ENCODE measurements around the gene CLEC10A. TPM values are rescaled to one million over a fixed set of nuclear protein-coding genes. Genes with fewer than 3 reads are reported as not detected.

CLEC10A gene
- 3.1 TPM in 2 replicates for total RNA-seq

GRCh38 chr17:7079581-7080455, at the start of gene CLEC10A:
CLEC10A (minus strand) TSS chr17:7080251; CDS start chr17:7078812, 1,439 bp downstream.

DNA sequence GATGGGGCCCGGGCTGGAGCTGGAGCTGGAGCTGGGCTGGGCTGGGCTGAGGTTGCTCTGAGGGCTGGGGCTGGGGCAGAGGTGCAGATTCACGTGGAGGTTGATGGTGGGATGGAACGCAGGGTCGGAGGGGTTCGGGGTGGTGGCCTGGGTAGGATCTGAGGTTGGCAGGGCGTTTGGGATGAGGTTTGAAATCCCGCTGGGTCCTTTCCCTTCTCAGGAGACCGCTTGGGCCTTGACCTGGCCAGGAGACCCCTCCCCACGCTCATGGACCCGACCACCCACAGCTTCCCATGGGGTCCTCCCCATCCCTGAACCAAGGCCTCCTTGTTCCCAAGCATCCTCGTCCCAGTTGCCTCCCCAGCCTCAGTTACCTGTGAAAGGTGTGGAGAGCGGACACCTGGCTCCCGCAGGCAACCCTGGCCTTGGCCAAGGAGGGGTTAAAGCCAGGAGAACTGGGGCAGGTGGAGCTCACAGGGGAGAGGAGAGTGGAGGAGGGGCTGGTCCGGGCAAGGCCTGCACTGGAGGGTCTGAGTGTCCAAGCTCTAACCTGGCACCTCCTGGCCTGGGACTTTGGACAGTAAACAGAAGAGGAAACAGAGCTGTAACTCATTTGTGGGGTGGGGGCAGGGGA, 34.3 kb upstream of the CLEC10A start, which contains the start of gene ASGR2:
ASGR2 (minus strand) TSS at position 582 of the 634 bp plus-strand sequence. CDS start 582 bp downstream, outside the sequence.

GRCh38 chr17:7043497-7044198, 36.4 kb downstream of the CLEC10A start, which contains the start of gene SLC16A11:
SLC16A11 (minus strand) TSS chr17:7044092; CDS start chr17:7043513, 579 bp downstream.

GRCh38 chr17:7035591-7036368, 44.3 kb downstream of the CLEC10A start, which contains the start of gene SLC16A13:
SLC16A13 (plus strand) TSS chr17:7036015; CDS start chr17:7036383, 368 bp downstream.

Other genes starting within 250 kb of the CLEC10A start
- 0.11 TPM in 1 of 2 replicates, not detected in the other for gene TEKT1, start 248.5 kb downstream of the CLEC10A start, total RNA-seq
- gene ALOX12, start 84.2 kb downstream of the CLEC10A start, total RNA-seq: not detected in 2 replicates
- 56.6 and 66.1 TPM in 2 replicates for gene RNASEK, start 67.6 kb downstream of the CLEC10A start, total RNA-seq
- gene BCL6B, start 57.2 kb downstream of the CLEC10A start, total RNA-seq: 39.0 and 76.2 TPM in 2 replicates
- 1.3 TPM in 2 replicates for gene SLC16A13, start 44.2 kb downstream of the CLEC10A start, total RNA-seq
- gene SLC16A11, start 36.2 kb downstream of the CLEC10A start, total RNA-seq: 0.95 and 2.1 TPM in 2 replicates
- gene ASGR2, start 34.6 kb upstream of the CLEC10A start, total RNA-seq: not detected in 2 replicates
- 26.4 and 28.8 TPM in 2 replicates for gene ASGR1, start 99.1 kb upstream of the CLEC10A start, total RNA-seq
- 7.0 and 7.2 TPM in 2 replicates for gene DLG4, start 139.6 kb upstream of the CLEC10A start, total RNA-seq
- 194 and 227 TPM in 2 replicates for gene ACADVL, start 139.7 kb upstream of the CLEC10A start, total RNA-seq
- 28.4 and 28.5 TPM in 2 replicates for gene DVL2, start 154.3 kb upstream of the CLEC10A start, total RNA-seq
- gene PHF23, start 159.2 kb upstream of the CLEC10A start, total RNA-seq: 38.6 and 39.7 TPM in 2 replicates
- 131 and 147 TPM in 2 replicates for gene GABARAP, start 162.2 kb upstream of the CLEC10A start, total RNA-seq
- 23.2 and 25.1 TPM in 2 replicates for gene CTDNEP1, start 171.5 kb upstream of the CLEC10A start, total RNA-seq
- gene ELP5, start 172.0 kb upstream of the CLEC10A start, total RNA-seq: 31.9 and 36.9 TPM in 2 replicates
- gene CLDN7, start 182.2 kb upstream of the CLEC10A start, total RNA-seq: 0.76 and 1.5 TPM in 2 replicates
- gene SLC2A4, start 201.5 kb upstream of the CLEC10A start, total RNA-seq: 0.69 and 1.6 TPM in 2 replicates
- under 0.01 and 0.33 TPM in 2 replicates for gene YBX2, start 214.4 kb upstream of the CLEC10A start, total RNA-seq
- 422 and 483 TPM in 2 replicates for gene EIF5A, start 227.4 kb upstream of the CLEC10A start, total RNA-seq
- gene GPS2, start 235.1 kb upstream of the CLEC10A start, total RNA-seq: 25.7 and 28.0 TPM in 2 replicates
- gene NEURL4, start 249.1 kb upstream of the CLEC10A start, total RNA-seq: 9.8 and 13.7 TPM in 2 replicates